Parathyroid adenoma (tissue), 2 donors: ENCODE data around the gene UTS2R.

Source experiments
- H2AFZ ChIP-seq: fragments of 300-600 bp; sonication (generic); one replicate; pipeline ENCODE4 v1.7.0; 2017; ENCODE audit warnings: antibody characterized with exemption, mild to moderate bottlenecking
- H3K27ac ChIP-seq: fragments of 300-600 bp; sonication (generic); one replicate; pipeline ENCODE4 v1.7.0; 2017
- H3K27me3 ChIP-seq: fragments of 300-600 bp; sonication (generic); one replicate; pipeline ENCODE4 v1.7.0; 2017; ENCODE audit warnings: low read length; ENCODE audit not compliant: control insufficient read depth, insufficient read depth
- H3K36me3 ChIP-seq: fragments of 300-600 bp; sonication (generic); one replicate; pipeline ENCODE4 v1.7.0; 2017; ENCODE audit warnings: low read length; ENCODE audit not compliant: control insufficient read depth, insufficient read depth
- H3K4me1 ChIP-seq: fragments of 300-600 bp; sonication (generic); one replicate; pipeline ENCODE4 v1.7.0; 2017; ENCODE audit warnings: control low read depth
- H3K4me2 ChIP-seq: fragments of 300-600 bp; sonication (generic); one replicate; pipeline ENCODE4 v1.7.0; 2017; ENCODE audit warnings: low read length
- H3K4me3 ChIP-seq: fragments of 300-600 bp; sonication (generic); one replicate; pipeline ENCODE4 v1.7.0; 2017; ENCODE audit warnings: low read depth, low read length
- H3K79me2 ChIP-seq: fragments of 300-600 bp; sonication (generic); one replicate; pipeline ENCODE4 v1.7.0; 2017; ENCODE audit warnings: control low read depth
- H3K9ac ChIP-seq: fragments of 300-600 bp; sonication (generic); one replicate; pipeline ENCODE4 v1.7.0; 2017; ENCODE audit warnings: mild to moderate bottlenecking
- H3K9me3 ChIP-seq: fragments of 300-600 bp; sonication (generic); one replicate; pipeline ENCODE4 v1.7.0; 2017; ENCODE audit warnings: low read length; ENCODE audit not compliant: control insufficient read depth
- CTCF ChIP-seq: fragments of 300-600 bp; sonication (generic); IDR thresholded peaks from one replicate; pipeline ENCODE4 v1.7.0; 2017; ENCODE audit warnings: antibody characterized with exemption, mild to moderate bottlenecking
- donor health status: primary hyperparathyroidism.

Gene UTS2R

GRCh38 chr17:82351713-82352488 lies 19.7 kb upstream of the UTS2R start:
- Histone ChIP-seq H2AFZ (peak overlapping the region; percentile 40), H3K9ac (no peak overlapping the region)

DNA sequence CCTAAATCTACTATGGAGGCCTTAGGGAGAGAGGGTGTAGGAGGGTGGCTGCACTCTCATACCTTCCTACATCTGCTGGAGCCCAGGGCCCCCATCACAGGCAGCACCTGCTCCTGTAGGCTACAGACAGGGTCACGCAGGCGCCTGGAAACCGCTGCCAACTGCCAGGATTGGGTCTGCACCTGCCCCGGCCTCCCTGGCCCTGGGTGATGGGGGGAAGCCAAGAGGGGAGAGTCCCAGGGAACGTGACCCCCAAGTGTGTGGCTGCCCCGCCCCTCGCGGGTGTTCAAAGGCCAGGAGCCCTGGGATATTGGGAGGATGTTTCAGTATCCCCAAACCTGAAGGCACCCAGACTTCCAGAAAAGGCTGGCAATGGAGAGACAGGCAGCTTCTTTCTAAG lies 18.1 kb upstream of the UTS2R start:
- Histone ChIP-seq H3K9me3 (no peaks in the 10 kb centered on the region), H3K36me3 (no peaks in the 10 kb centered on the region), H2AFZ (no peak overlapping the region), H3K27ac (no peak overlapping the region), H3K4me1 (no peaks in the 10 kb centered on the region), H3K9ac (no peak overlapping the region), H3K4me2 (no peak overlapping the region), H3K79me2 (no peaks in the 10 kb centered on the region), H3K27me3 (no peaks in the 10 kb centered on the region), H3K4me3 (no peak overlapping the region)
- TF ChIP-seq CTCF, result no peak

More at GRCh38 chr17:82351713-82352488, 19.7 kb upstream of the UTS2R start:
- Histone ChIP-seq H3K27ac (no peak overlapping the region), H3K79me2 (no peaks in the 10 kb centered on the region), H3K27me3 (no peaks in the 10 kb centered on the region), H3K36me3 (no peaks in the 10 kb centered on the region), H3K9me3 (no peaks in the 10 kb centered on the region), H3K4me1 (no peaks in the 10 kb centered on the region), H3K4me3 (no peak overlapping the region), H3K4me2 (no peak overlapping the region)
- peak; percentile 95 for TF ChIP-seq CTCF

DNA sequence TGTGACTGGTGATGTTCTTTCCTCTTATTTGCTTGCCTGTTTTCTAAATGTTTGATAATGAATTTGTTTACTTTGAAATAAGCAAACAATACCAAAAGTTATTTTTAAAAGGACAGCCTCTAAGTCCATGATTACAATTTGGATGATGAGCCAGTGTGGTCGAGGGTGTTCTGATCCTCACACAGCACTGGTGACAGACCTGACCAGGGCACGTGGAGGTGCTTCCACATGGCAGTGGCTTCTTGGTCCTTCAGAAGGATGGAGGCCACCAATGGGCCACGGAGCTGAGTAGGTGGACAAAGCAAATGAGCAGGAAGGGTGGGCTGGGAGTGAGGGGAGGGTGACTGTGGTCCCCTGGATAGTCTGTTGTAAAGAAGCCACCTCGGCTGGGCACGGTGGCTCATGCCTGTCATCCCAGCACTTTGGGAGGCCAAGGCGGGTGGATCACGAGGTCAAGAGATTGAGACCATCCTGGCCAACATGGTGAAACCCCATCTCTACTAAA lies 16.7 kb upstream of the UTS2R start:
- no peak for TF ChIP-seq CTCF
- H3K4me2 ChIP-seq, result no peak overlapping the region
- no peaks in the 10 kb centered on the region for H3K27me3 ChIP-seq
- H2AFZ ChIP-seq, result no peak overlapping the region
- no peaks in the 10 kb centered on the region for H3K4me1 ChIP-seq
- no peak overlapping the region for H3K27ac ChIP-seq
- no peaks in the 10 kb centered on the region for H3K9me3 ChIP-seq
- no peaks in the 10 kb centered on the region for H3K79me2 ChIP-seq
- no peak overlapping the region for H3K9ac ChIP-seq
- no peak overlapping the region for H3K4me3 ChIP-seq
- no peaks in the 10 kb centered on the region for H3K36me3 ChIP-seq

- Histone ChIP-seq H3K36me3 (no peaks in the 10 kb centered on the region), H3K79me2 (no peaks in the 10 kb centered on the region), H3K27ac (no peak overlapping the region), H3K9me3 (no peaks in the 10 kb centered on the region), H2AFZ (no peak overlapping the region), H3K4me2 (no peak overlapping the region), H3K4me1 (no peaks in the 10 kb centered on the region), H3K4me3 (no peak overlapping the region), H3K27me3 (no peaks in the 10 kb centered on the region), H3K9ac (no peak overlapping the region)
- TF ChIP-seq CTCF, result no peak
These were observed 15.7 kb upstream of the UTS2R start for GRCh38 chr17:82355770-82356427.
